ENCODE results near the gene CCZ1B.
"Not testable (repeated sequence)": the region's sequence is repeated elsewhere in the genome, so short reads cannot be mapped to it uniquely, and the experiment has no call there.

Gene CCZ1B

DNA sequence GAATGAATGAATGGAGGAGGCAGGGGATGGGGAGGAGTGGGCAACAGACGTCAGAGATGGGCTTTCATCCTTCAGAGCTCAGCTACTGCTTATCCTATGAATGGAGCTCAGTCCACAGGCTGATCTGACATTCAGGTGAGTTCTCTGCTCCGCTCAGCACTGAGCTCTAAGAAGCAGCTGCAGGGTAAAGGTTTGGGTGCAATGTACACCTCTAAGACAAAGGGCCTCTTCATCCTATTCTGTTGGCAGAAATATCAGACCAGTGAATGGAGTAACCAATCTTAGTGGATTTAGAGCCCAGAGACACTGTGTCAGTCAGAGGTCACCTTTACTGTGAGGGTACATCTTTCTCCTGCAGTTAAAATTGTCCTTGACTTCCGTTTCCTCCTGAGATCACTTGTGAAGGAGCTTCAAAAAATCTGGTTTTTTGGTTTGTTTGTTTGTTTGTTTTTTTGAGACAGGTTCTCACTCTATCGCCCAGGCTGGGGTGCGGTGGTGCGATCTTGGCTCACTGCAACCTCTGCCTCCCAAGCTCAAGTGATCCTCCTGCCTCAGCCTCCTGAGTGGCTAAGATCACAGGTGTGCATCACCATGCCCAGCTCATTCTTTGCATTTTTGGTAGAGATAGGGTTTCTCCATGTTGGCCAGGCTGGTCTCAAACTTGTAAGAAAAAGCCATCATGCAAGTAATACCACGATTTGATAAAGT lies 5.1 kb upstream of the CCZ1B start:
- TF ChIP-seq ZNF274 (IDR thresholded peaks at IDR 0.05; ENCODE audit: low read depth, low read length) (no peak), SUZ12 (IDR thresholded peaks at IDR 0.05; ENCODE audit: extremely low read depth, insufficient read depth, insufficient read length) (no peak), YY1 (IDR thresholded peaks at IDR 0.05; ENCODE audit: insufficient read depth, insufficient read length) (no peak)

GRCh38 chr7:6830026-6830425 lies 4.0 kb upstream of the CCZ1B start:
- not testable (repeated sequence) for H3K27me3 ChIP-seq (ENCODE audit: insufficient read depth, insufficient read length)

More for the DNA sequence above, 5.1 kb upstream of the CCZ1B start:
- no peaks in the 10 kb centered on the region for H3K9me3 ChIP-seq (ENCODE audit: insufficient read depth, low read length)
- H3K4me1 ChIP-seq (ENCODE audit: insufficient read depth, insufficient read length), result no peaks in the 10 kb centered on the region
- no peak overlapping the region for H3K4me3 ChIP-seq (ENCODE audit: insufficient read length, low read depth)
- H3K27me3 ChIP-seq (ENCODE audit: insufficient read depth, insufficient read length), result no peaks in the 10 kb centered on the region
- no peaks in the 10 kb centered on the region for H3K36me3 ChIP-seq (ENCODE audit: insufficient read depth, insufficient read length, low read length)
- no peak for DNase-seq (ENCODE audit: low read depth, low spot score)
- no peak overlapping the region for H3K9ac ChIP-seq (ENCODE audit: insufficient read length, low read depth)

GRCh38 chr7:6829616-6830015 lies 3.5 kb upstream of the CCZ1B start:
- H3K4me3 ChIP-seq (ENCODE audit: insufficient read length, low read depth); H3K36me3 ChIP-seq (ENCODE audit: insufficient read depth, insufficient read length, low read length); H3K4me1 ChIP-seq (ENCODE audit: insufficient read depth, insufficient read length); DNase-seq (ENCODE audit: low read depth, low spot score); H3K9me3 ChIP-seq (ENCODE audit: insufficient read depth, low read length); H3K9ac ChIP-seq (ENCODE audit: insufficient read length, low read depth); H3K27me3 ChIP-seq (ENCODE audit: insufficient read depth, insufficient read length): not testable (repeated sequence)

More at GRCh38 chr7:6830026-6830425, 4.0 kb upstream of the CCZ1B start:
- not testable (repeated sequence) for DNase-seq (ENCODE audit: low read depth, low spot score); H3K36me3 ChIP-seq (ENCODE audit: insufficient read depth, insufficient read length, low read length); H3K9me3 ChIP-seq (ENCODE audit: insufficient read depth, low read length); H3K4me3 ChIP-seq (ENCODE audit: insufficient read length, low read depth); H3K4me1 ChIP-seq (ENCODE audit: insufficient read depth, insufficient read length); H3K9ac ChIP-seq (ENCODE audit: insufficient read length, low read depth)

- not testable (repeated sequence) for H3K9me3 ChIP-seq (ENCODE audit: insufficient read depth, low read length); H3K4me1 ChIP-seq (ENCODE audit: insufficient read depth, insufficient read length); H3K36me3 ChIP-seq (ENCODE audit: insufficient read depth, insufficient read length, low read length); H3K27me3 ChIP-seq (ENCODE audit: insufficient read depth, insufficient read length); H3K9ac ChIP-seq (ENCODE audit: insufficient read length, low read depth); H3K4me3 ChIP-seq (ENCODE audit: insufficient read length, low read depth)
- DNase-seq (ENCODE audit: low read depth, low spot score), result peak; percentile 28
Measured at GRCh38 chr7:6827180-6827579, 1.1 kb upstream of the CCZ1B start.

- not testable (repeated sequence) for H3K4me1 ChIP-seq (ENCODE audit: insufficient read depth, insufficient read length); H3K9me3 ChIP-seq (ENCODE audit: insufficient read depth, low read length); H3K27me3 ChIP-seq (ENCODE audit: insufficient read depth, insufficient read length); DNase-seq (ENCODE audit: low read depth, low spot score); H3K9ac ChIP-seq (ENCODE audit: insufficient read length, low read depth)
- peak overlapping the region; percentile 39 for H3K4me3 ChIP-seq (ENCODE audit: insufficient read length, low read depth)
- peaks cover 15% of the 10 kb centered on the region for H3K36me3 ChIP-seq (ENCODE audit: insufficient read depth, insufficient read length, low read length)
Measured at GRCh38 chr7:6825236-6826125, 594 bp downstream of the CCZ1B start.

- not testable (repeated sequence) for DNase-seq (ENCODE audit: low read depth, low spot score); H3K4me1 ChIP-seq (ENCODE audit: insufficient read depth, insufficient read length); H3K9me3 ChIP-seq (ENCODE audit: insufficient read depth, low read length); H3K4me3 ChIP-seq (ENCODE audit: insufficient read length, low read depth); H3K9ac ChIP-seq (ENCODE audit: insufficient read length, low read depth); H3K27me3 ChIP-seq (ENCODE audit: insufficient read depth, insufficient read length)
- H3K36me3 ChIP-seq (ENCODE audit: insufficient read depth, insufficient read length, low read length), result peaks cover 24% of the 10 kb centered on the region
Measured at GRCh38 chr7:6821622-6822021, 4.5 kb downstream of the CCZ1B start.

- not testable (repeated sequence) for H3K4me3 ChIP-seq (ENCODE audit: insufficient read length, low read depth); DNase-seq (ENCODE audit: low read depth, low spot score); H3K27me3 ChIP-seq (ENCODE audit: insufficient read depth, insufficient read length); H3K9ac ChIP-seq (ENCODE audit: insufficient read length, low read depth); H3K4me1 ChIP-seq (ENCODE audit: insufficient read depth, insufficient read length); H3K9me3 ChIP-seq (ENCODE audit: insufficient read depth, low read length)
- peaks cover 28% of the 10 kb centered on the region for H3K36me3 ChIP-seq (ENCODE audit: insufficient read depth, insufficient read length, low read length)
Measured at GRCh38 chr7:6815470-6815869, 10.6 kb downstream of the CCZ1B start.

- not testable (repeated sequence) for H3K27me3 ChIP-seq (ENCODE audit: insufficient read depth, insufficient read length); H3K4me3 ChIP-seq (ENCODE audit: insufficient read length, low read depth); H3K9me3 ChIP-seq (ENCODE audit: insufficient read depth, low read length); H3K9ac ChIP-seq (ENCODE audit: insufficient read length, low read depth); DNase-seq (ENCODE audit: low read depth, low spot score); H3K4me1 ChIP-seq (ENCODE audit: insufficient read depth, insufficient read length)
- H3K36me3 ChIP-seq (ENCODE audit: insufficient read depth, insufficient read length, low read length), result peaks cover 28% of the 10 kb centered on the region
Measured at GRCh38 chr7:6813011-6813410, 13.1 kb downstream of the CCZ1B start.

DNA sequence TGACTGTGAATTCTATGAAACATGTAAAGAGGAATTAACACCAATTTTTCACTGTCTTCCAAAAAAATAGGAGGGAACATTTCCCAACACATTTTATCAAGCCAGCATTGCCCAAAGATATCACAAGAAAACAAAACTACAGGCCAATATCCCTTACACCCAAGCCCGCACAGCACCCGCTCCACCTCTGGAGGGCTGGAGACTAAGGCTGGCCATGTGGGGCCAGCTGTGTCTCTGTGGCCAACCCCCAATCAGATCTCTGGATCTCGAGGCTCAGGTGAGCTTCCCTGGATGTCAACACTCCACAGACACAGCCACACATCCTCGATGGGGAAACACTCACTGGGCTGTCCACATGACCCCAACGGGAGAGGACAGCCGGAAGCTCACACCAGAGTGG lies 18.1 kb downstream of the CCZ1B start:
- DNase-seq (ENCODE audit: low read depth, low spot score); H3K4me3 ChIP-seq (ENCODE audit: insufficient read length, low read depth); H3K36me3 ChIP-seq (ENCODE audit: insufficient read depth, insufficient read length, low read length); H3K9ac ChIP-seq (ENCODE audit: insufficient read length, low read depth); H3K27me3 ChIP-seq (ENCODE audit: insufficient read depth, insufficient read length); H3K9me3 ChIP-seq (ENCODE audit: insufficient read depth, low read length); H3K4me1 ChIP-seq (ENCODE audit: insufficient read depth, insufficient read length): not testable (repeated sequence)

DNA sequence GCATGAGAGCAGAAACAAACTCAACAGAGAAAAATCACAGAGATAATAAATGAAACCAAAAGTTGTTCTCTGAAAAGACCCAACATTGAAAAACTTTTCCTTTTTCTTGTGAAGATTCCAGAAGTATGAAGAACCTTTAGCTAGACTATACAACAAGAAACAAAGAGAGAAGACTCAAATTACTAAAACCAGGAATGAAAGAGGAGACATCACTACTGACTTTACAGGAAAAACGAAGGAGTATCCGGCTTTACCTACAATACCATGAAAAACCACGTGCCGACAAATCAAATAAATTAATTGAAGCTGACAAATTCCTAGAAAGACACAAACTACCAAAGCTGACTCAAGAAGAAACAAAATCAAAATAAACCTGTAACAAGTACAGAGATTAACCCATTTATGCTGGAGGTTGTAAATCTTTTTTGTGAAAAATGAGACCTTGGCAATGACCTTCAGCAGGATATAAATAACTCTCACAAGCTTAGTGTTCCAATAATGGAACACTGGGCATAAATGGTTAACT lies 18.6 kb downstream of the CCZ1B start:
- not testable (repeated sequence) for H3K9ac ChIP-seq (ENCODE audit: insufficient read length, low read depth); DNase-seq (ENCODE audit: low read depth, low spot score); H3K27me3 ChIP-seq (ENCODE audit: insufficient read depth, insufficient read length)

DNA sequence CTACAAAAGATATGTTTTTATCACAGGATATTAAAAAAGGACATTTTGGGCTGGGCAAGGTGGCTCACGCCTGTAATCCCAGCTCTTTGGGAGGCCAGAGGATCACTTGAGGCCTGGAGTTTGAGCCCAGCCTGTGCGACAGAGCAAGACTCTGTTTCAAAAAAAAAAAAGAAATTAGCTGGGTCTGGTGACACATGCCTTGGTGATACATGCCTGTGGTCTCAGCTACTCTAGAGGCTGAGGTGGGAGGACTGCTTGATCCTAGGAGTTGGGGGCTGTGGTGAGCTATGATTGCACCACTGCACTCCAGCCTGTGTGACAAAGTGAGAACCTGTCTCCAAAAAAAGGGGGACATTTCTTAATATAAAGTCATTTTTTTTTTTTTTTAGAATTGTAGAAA lies 25.7 kb downstream of the CCZ1B start:
- H3K4me3 ChIP-seq (ENCODE audit: insufficient read length, low read depth); H3K4me1 ChIP-seq (ENCODE audit: insufficient read depth, insufficient read length); H3K36me3 ChIP-seq (ENCODE audit: insufficient read depth, insufficient read length, low read length); H3K9me3 ChIP-seq (ENCODE audit: insufficient read depth, low read length); H3K27me3 ChIP-seq (ENCODE audit: insufficient read depth, insufficient read length); H3K9ac ChIP-seq (ENCODE audit: insufficient read length, low read depth); DNase-seq (ENCODE audit: low read depth, low spot score): not testable (repeated sequence)

More for the DNA sequence above, 18.6 kb downstream of the CCZ1B start:
- not testable (repeated sequence) for H3K4me3 ChIP-seq (ENCODE audit: insufficient read length, low read depth); H3K9me3 ChIP-seq (ENCODE audit: insufficient read depth, low read length); H3K36me3 ChIP-seq (ENCODE audit: insufficient read depth, insufficient read length, low read length); H3K4me1 ChIP-seq (ENCODE audit: insufficient read depth, insufficient read length)

Measured in NT2/D1 (cell line).